Daoy (cell line): ENCODE measurements around the gene CDH8. TPM values are rescaled to one million over a fixed set of nuclear protein-coding genes. Genes with fewer than 3 reads are reported as not detected.

Source experiments
- DNase-seq: peaks from one replicate; pipeline ENCODE4 v3.0.0-alpha.2; 2015; ENCODE audit warnings: low read depth
- total RNA-seq: library from RNA; depleted of rRNA; stranded (reverse); fragments of >200 nt; shearing (Covaris generic); gene quantifications from 2 replicates; pipeline ENCODE4 v1.2.3, GENCODE V29; 2014

CDH8 gene
- total RNA-seq, 1 experiment from 2014 or later = not detected

- no peak for DNase-seq
Measured at GRCh38 chr16:62029947-62030346, 6.3 kb downstream of the CDH8 start.

GRCh38 chr16:62022688-62023087 is 13.6 kb downstream of the CDH8 start:
- no peak for DNase-seq

GRCh38 chr16:62021161-62021581 is 15.1 kb downstream of the CDH8 start:
- DNase-seq = no peak

- no peak for DNase-seq
Measured at GRCh38 chr16:62020681-62021080, 15.6 kb downstream of the CDH8 start.

- no peak for DNase-seq
Measured at GRCh38 chr16:62019851-62020250, 16.4 kb downstream of the CDH8 start.

GRCh38 chr16:62018301-62019060 is 17.8 kb downstream of the CDH8 start:
- DNase-seq = no peak

- DNase-seq = no peak
Measured at GRCh38 chr16:62014319-62014923, 21.8 kb downstream of the CDH8 start.

- DNase-seq = no peak
Measured at GRCh38 chr16:62010186-62010585, 26.1 kb downstream of the CDH8 start.

- DNase-seq = no peak
Measured at GRCh38 chr16:61998460-61998859, 37.8 kb downstream of the CDH8 start.

GRCh38 chr16:61993108-61993507 is 43.1 kb downstream of the CDH8 start:
- no peak for DNase-seq

- DNase-seq = no peak
Measured at GRCh38 chr16:61987474-61988012, 48.7 kb downstream of the CDH8 start.

GRCh38 chr16:61969077-61969382 is 67.2 kb downstream of the CDH8 start:
- DNase-seq = no peak

- DNase-seq = no peak
Measured at GRCh38 chr16:61968242-61969076, 67.8 kb downstream of the CDH8 start.

GRCh38 chr16:61957075-61957855 is 79.0 kb downstream of the CDH8 start:
- DNase-seq = no peak

GRCh38 chr16:61952841-61953240 is 83.4 kb downstream of the CDH8 start:
- no peak for DNase-seq

GRCh38 chr16:61948414-61948813 is 87.8 kb downstream of the CDH8 start:
- DNase-seq = no peak

GRCh38 chr16:61946019-61946418 is 90.2 kb downstream of the CDH8 start:
- no peak for DNase-seq

- no peak for DNase-seq
Measured at GRCh38 chr16:61945511-61945910, 90.7 kb downstream of the CDH8 start.

GRCh38 chr16:61944004-61944403 is 92.2 kb downstream of the CDH8 start:
- DNase-seq = no peak

- DNase-seq = no peak
Measured at GRCh38 chr16:61940611-61941010, 95.6 kb downstream of the CDH8 start.

GRCh38 chr16:61937646-61938045 is 98.6 kb downstream of the CDH8 start:
- DNase-seq = no peak

GRCh38 chr16:61936522-61936921 is 99.7 kb downstream of the CDH8 start:
- DNase-seq = no peak
